GM21528 (cell line): ENCODE data around the gene AP1M2.
"Not testable (repeated sequence)": the region's sequence is repeated elsewhere in the genome, so short reads cannot be mapped to it uniquely, and the experiment has no call there.

ENCODE experiments used
- ATAC-seq: cut with Tn5 transposase; IDR thresholded peaks from one replicate; pipeline ENCODE4 v1.9.1; 2021; ENCODE audit warnings: mild to moderate bottlenecking, moderate library complexity; ENCODE audit not compliant: unreplicated experiment, low FRiP score

Gene AP1M2

GRCh38 chr19:10543420-10544241 is 43.5 kb downstream of the AP1M2 start, which contains the start of gene ATG4D:
Gene ATG4D, plus strand, starts transcription at chr19:10543904. Its CDS starts 187 bp downstream, at chr19:10544091.
- peak; percentile 73 for ATAC-seq

- ATAC-seq = no peak
Observed at GRCh38 chr19:10543059-10543419, 44.1 kb downstream of the AP1M2 start.

GRCh38 chr19:10539016-10539415 is 48.1 kb downstream of the AP1M2 start:
- not testable (repeated sequence) for ATAC-seq

- no peak for ATAC-seq
Observed at GRCh38 chr19:10538204-10538983, 48.7 kb downstream of the AP1M2 start.

- ATAC-seq = no peak
Observed at GRCh38 chr19:10537668-10538067, 49.4 kb downstream of the AP1M2 start.

GRCh38 chr19:10535613-10536012 is 51.5 kb downstream of the AP1M2 start:
- ATAC-seq = no peak

- no peak for ATAC-seq
Observed at GRCh38 chr19:10533646-10534386, 53.3 kb downstream of the AP1M2 start.

- ATAC-seq = no peak
Observed at GRCh38 chr19:10532457-10532856, 54.7 kb downstream of the AP1M2 start.

GRCh38 chr19:10526887-10527286 is 60.2 kb downstream of the AP1M2 start:
- not testable (repeated sequence) for ATAC-seq

GRCh38 chr19:10525636-10526035 is 61.5 kb downstream of the AP1M2 start:
- no peak for ATAC-seq

GRCh38 chr19:10523135-10523636 is 63.9 kb downstream of the AP1M2 start:
- no peak for ATAC-seq
